VCaP (cell line): ENCODE data around the gene PLAC8.
"Not testable (repeated sequence)": the region's sequence is repeated elsewhere in the genome, so short reads cannot be mapped to it uniquely, and the experiment has no call there.

Experiments
- H3K27ac ChIP-seq: fragments of 450-650 bp; 2 replicates; pipeline ENCODE4 v1.5.1; 2017
- CTCF ChIP-seq: fragments of 450-650 bp; conservative IDR thresholded peaks from 2 replicates; pipeline ENCODE4 v1.5.1; 2017; ENCODE audit warnings: mild to moderate bottlenecking, moderate library complexity

PLAC8 gene

GRCh38 chr4:83121246-83121645 is 6.7 kb upstream of the PLAC8 start:
- TF ChIP-seq CTCF, result no peak
- no peak overlapping the region for H3K27ac ChIP-seq

- TF ChIP-seq CTCF, result no peak
- no peak overlapping the region for H3K27ac ChIP-seq
These were observed 4.3 kb upstream of the PLAC8 start for GRCh38 chr4:83118869-83119268.

GRCh38 chr4:83115656-83116285 is 1.2 kb upstream of the PLAC8 start:
- no peak overlapping the region for H3K27ac ChIP-seq
- no peak for TF ChIP-seq CTCF

GRCh38 chr4:83115000-83115399 is 471 bp upstream of the PLAC8 start:
- H3K27ac ChIP-seq, result no peak overlapping the region
- TF ChIP-seq CTCF, result no peak

GRCh38 chr4:83113429-83113786 is 1.1 kb downstream of the PLAC8 start:
- no peak for TF ChIP-seq CTCF
- H3K27ac ChIP-seq, result no peak overlapping the region

GRCh38 chr4:83112678-83113428 is 1.7 kb downstream of the PLAC8 start:
- TF ChIP-seq CTCF, result no peak
- H3K27ac ChIP-seq, result no peak overlapping the region

- H3K27ac ChIP-seq, result no peak overlapping the region
- TF ChIP-seq CTCF, result no peak
These were observed 2.3 kb downstream of the PLAC8 start for GRCh38 chr4:83112231-83112630.

GRCh38 chr4:83111751-83112141 is 2.8 kb downstream of the PLAC8 start:
- not testable (repeated sequence) for H3K27ac ChIP-seq
